GM12801 (cell line): ENCODE results near the gene SYT8.

Experiments used
- TF ChIP-seq, protein P1 (sequence below): IDR thresholded peaks from one replicate; pipeline ENCODE4 v1.5.1; 2011; ENCODE audit warnings: control low read depth; ENCODE audit not compliant: insufficient read length; ENCODE audit errors: extremely low read depth

SYT8 gene

DNA sequence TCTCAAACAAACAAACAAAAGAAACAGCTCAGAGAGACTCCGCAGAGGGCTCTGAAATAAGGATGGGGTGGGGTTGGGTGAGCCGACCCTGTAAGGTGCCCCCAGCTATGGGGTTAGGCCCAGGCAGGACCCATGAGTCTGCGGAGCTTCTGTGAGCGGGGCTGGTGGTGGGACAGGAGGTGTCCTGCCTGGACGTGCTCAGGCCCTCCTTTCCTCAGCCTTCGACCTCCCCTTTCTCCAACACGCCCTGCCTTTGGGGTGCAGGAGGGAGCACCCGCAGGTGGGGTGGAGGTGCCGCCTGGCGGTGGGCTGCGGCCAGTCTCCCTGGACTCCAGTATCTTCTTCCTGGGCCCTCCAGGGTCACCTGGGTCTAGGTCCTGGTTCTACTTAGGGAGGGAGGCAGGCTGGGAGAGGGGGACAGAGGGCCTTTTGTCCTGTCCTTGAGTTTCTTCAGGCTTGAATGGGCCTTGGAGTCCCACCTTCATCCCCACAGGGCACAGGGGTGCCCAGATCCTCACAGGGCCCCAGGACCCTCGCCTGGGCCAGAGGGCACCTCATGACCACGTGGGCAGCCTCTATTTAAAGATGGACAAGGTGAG, 44.7 kb downstream of the SYT8 start:
- TF ChIP-seq, protein P1, sequence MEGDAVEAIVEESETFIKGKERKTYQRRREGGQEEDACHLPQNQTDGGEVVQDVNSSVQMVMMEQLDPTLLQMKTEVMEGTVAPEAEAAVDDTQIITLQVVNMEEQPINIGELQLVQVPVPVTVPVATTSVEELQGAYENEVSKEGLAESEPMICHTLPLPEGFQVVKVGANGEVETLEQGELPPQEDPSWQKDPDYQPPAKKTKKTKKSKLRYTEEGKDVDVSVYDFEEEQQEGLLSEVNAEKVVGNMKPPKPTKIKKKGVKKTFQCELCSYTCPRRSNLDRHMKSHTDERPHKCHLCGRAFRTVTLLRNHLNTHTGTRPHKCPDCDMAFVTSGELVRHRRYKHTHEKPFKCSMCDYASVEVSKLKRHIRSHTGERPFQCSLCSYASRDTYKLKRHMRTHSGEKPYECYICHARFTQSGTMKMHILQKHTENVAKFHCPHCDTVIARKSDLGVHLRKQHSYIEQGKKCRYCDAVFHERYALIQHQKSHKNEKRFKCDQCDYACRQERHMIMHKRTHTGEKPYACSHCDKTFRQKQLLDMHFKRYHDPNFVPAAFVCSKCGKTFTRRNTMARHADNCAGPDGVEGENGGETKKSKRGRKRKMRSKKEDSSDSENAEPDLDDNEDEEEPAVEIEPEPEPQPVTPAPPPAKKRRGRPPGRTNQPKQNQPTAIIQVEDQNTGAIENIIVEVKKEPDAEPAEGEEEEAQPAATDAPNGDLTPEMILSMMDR, result no peak

DNA sequence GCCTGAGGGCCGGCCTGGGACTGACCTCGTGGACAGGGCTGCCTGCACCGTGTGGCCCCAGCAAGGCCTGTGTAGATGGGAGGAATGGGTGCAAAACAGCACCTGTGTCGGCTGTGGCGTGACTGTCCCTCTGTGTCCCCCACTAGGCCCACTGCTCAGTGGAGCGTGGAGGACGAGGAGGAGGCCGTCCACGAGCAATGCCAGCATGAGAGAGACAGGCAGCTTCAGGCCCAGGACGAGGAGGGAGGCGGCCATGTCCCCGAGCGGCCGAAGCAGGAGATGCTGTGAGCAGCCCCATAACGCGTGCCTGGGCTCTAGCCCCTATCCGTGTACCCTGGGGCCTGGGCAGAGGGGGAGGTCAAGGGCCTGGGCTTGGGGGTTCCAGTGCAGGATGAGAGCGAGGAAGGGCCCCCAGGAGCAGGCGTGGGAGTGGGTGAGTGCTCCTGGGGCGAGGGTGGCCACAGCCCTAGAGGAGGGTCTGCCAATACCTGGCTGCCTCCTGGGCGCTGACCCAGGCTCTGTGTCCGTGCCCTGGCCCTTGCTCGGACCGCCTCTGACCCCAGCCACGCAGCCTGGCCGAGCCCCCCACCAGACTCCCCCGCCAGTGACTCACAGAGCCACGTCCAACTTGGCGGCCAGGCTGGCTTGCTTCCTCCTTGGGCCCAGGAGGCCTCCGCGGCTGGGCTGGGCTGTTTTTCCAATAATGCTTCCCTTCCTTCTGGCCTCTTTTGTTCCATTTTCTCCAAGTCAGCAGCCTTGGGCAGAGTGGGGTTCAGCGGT, 45.3 kb downstream of the SYT8 start:
- TF ChIP-seq, protein P1, result no peak

DNA sequence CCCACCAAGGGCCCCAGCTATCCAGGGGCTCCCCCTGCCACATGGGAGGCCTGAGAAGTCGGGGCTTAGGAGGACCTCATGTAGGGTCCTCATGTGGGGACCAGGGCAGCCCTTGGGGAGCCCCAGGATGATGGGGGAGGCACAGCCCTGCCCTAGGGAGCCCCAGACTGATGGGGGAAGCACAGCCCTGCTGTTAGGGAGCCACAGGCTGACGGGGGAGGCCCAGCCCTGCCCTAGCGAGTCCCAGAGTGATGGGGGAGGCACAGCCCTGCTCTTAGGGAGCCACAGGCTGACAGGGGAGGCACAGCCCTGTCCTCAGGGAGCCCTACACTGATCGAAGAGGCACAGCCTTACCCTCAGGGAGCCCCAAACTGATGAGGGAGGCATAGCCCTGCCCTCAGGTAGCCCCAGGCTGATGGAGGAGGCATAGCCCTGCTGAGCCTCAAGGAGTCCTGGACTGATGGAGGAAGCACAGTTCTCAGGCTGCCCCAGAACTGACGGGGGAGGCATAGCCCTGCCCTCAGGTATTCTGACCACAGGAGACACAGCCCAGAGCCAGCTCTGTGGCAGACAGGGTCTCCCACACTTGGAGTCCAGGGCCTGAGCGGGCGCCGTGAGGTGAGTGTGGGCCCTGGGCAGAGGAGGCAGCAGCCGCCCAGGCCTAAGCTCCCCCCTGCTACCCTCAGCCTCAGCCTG, 46.1 kb downstream of the SYT8 start:
- TF ChIP-seq, protein P1, result no peak

DNA sequence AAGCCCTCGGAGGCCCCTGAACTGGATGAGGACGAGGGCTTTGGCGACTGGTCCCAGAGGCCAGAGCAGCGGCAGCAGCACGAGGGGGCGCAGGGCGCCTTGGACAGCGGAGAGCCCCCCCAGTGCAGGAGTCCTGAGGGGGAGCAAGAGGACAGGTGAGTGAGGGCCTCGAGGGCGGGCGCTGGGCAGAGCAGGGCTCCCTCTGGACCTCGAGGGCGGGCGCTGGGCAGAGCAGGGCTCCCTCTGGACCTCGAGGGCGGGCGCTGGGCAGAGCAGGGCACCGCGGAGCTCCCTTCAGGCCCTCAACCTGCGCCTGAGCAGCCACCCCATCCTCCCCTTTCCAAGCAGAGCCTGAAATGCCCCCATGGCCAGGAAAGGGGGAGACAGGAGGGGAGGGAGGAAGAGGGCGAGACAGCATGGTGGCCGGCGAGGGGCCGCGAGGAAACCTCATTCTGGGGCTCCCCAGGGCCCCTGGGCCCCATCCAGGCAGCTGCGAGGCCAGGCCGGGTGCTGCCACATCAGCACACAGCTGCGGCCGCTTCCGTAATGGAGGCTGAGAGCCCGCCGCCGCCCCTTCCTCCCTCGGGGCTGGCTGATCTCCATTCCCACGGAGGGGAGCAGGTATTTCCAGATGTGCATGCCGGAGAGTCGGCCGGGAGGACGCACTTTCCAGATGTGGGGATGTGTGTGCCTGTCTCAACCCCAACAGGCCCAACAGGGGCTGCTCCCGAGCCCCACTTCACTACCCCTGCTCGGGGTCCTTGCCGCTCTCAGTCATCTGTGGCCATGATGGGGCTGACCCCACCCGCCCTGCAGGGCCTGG, 46.9 kb downstream of the SYT8 start:
- TF ChIP-seq, protein P1, result no peak

DNA sequence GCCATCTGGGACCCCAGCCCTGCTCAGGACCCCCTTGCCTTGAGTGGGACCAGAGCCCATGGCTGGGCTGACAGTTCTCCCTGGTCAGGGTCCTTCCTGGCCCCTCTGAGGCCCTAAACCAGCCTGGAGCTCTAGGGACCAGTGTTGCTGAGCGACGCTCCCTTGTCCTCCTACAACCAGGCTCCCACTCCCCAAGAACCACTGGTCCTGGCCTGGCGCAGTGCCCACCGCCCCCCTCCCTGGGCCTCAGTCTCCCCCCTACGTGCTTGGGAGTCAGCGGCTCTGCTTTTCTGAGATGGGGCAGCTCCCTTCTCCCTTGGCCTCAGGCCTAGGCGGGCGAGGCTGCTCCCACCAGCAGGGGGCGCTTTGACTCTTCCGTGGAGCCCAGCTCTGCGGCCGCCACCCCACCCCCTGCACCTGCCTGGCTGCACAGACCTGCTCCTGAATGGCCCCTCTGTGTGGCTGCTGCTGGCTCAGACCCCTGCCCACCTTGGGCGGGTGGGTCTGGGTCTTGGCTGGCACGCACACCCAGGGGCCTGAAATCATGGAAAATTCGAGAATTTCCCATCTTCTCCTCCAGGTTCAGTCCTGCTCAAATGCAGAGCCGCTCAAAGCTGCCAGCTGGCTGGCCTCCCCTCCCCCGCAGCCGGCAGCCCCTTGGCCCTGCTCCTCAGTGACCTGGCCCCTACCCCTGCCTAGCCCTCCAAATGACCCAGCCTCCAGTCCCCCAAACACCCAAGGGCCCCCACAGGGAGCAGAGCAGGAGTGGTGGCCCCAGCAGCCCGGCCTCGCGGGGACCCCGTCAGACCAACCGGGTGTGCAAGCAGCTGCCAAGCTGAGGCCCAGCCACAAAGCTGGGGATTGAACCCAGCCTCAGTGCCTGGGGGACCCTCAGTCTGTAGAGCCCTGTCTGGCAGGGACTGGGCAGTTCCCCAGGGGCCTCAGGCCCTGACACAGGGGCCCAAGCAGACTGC, 47.8 kb downstream of the SYT8 start:
- TF ChIP-seq, protein P1, result no peak

DNA sequence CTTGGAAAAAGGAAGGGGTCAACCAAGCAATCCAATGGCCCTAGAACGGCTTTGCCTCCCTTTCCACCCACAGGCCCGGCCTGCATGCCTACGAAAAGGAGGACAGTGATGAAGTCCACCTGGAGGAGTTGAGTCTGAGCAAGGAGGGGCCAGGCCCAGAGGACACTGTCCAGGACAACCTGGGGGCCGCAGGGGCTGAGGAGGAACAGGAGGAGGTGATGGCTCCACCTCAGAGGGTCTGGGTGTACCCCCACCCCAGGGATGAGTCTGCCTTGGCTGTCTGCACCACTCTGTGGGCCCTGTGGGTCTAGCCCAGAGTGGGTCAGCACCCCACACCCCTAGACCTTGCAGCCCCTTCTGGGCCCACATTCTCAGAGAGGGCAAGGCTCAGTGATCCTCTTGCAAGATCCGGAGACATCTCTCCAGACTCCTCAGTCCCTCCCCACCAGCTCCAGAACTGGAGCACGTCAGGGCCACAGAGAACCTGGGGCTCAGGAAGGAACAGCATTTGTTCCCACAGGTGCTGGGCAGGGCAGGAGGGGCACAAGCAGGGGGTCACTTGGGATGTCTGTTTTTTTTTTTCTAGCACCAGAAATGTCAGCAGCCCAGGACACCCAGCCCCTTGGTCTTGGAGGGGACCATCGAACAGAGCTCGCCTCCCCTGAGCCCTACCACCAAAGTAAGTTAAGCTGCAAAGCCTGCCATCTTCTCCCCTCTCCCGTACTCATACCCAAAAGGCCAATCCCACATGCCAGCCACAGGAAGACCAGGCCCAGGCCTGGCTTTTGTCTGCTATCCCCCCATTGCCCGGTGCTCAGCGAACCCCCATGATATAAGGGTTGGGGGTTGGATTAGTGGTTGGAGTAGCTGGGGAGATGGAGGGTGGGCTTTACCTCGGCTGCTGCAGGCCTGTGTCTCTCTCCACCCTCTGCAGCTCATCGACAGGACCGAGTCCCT, 48.8 kb downstream of the SYT8 start:
- TF ChIP-seq, protein P1, result no peak
